H1 (cell line): ENCODE measurements around the gene IFIT5. TPM values are rescaled to one million over a fixed set of nuclear protein-coding genes. Genes with fewer than 3 reads are reported as not detected.
"Not testable (repeated sequence)": the region's sequence is repeated elsewhere in the genome, so short reads cannot be mapped to it uniquely, and the experiment has no call there.

Experiments
- CTCF ChIA-PET: fragments of 300-600 bp; sonication (Branson Sonifier 250); formaldehyde crosslinking; loops from one replicate; lab custom pipeline; 2021; ENCODE audit not compliant: partially characterized antibody; lab: Charles Lee
- POLR2A ChIA-PET: fragments of 300-600 bp; sonication (Branson Sonifier 250); formaldehyde crosslinking; loops from one replicate; lab custom pipeline; 2021; ENCODE audit warnings: inconsistent platforms; ENCODE audit not compliant: partially characterized antibody; lab: Charles Lee
- DNase-seq, 2 experiments: peaks; one replicate each; pipeline versions ENCODE4 v3.0.0 to v3.0.0-alpha.2; 2010 to 2022; ENCODE audit warnings: low spot score in 2 of 2, low read depth in 1 of 2, mixed read lengths in 1 of 2
- FAIRE-seq: peaks from 2 replicates; lab custom pipeline; 2011; peaks lifted over from hg19 to GRCh38; lab: Jason Lieb, UNC
- H2AFZ ChIP-seq: 2 replicates; pipeline ENCODE4 v1.8.1; 2012; ENCODE audit warnings: low read length, inconsistent platforms
- H2AK5ac ChIP-seq: 2 replicates; pipeline ENCODE4 v1.6.1; 2013; ENCODE audit warnings: low read depth, low read length
- H2BK120ac ChIP-seq: replicated peaks from 2 replicates; pipeline ENCODE3; 2013; ENCODE audit warnings: low read depth, low read length, inconsistent platforms
- H2BK12ac ChIP-seq: 2 replicates; pipeline ENCODE4 v1.6.1; 2013; ENCODE audit warnings: low read depth, low read length
- H2BK15ac ChIP-seq: 2 replicates; pipeline ENCODE4 v1.6.1; 2013; ENCODE audit warnings: low read length
- H2BK20ac ChIP-seq: 2 replicates; pipeline ENCODE4 v1.6.1; 2013; ENCODE audit warnings: low read length
- H2BK5ac ChIP-seq: 2 replicates; pipeline ENCODE4 v1.6.1; 2013; ENCODE audit warnings: low read depth, low read length
- H3K14ac ChIP-seq: 2 replicates; pipeline ENCODE4 v1.6.1; 2013; ENCODE audit warnings: inconsistent platforms; ENCODE audit not compliant: insufficient read length
- H3K18ac ChIP-seq: 2 replicates; pipeline ENCODE4 v1.6.1; 2013; ENCODE audit warnings: low read length; ENCODE audit errors: extremely low read depth
- H3K23ac ChIP-seq: 2 replicates; pipeline ENCODE4 v1.6.1; 2013; ENCODE audit warnings: inconsistent platforms; ENCODE audit not compliant: insufficient read length
- H3K23me2 ChIP-seq: 2 replicates; pipeline ENCODE4 v1.6.1; 2013; ENCODE audit warnings: low read depth, low read length
- H3K27ac ChIP-seq: 2 replicates; pipeline ENCODE4 v1.6.1; 2011; ENCODE audit warnings: low read depth, low read length, inconsistent platforms
- H3K27me3 ChIP-seq, 4 experiments: replicated peaks in 1 of 4; 1 replicate in 1 of 4; 2 replicates in 3 of 4; pipeline versions ENCODE4 v1.6.1 to v1.8.1; 2011 to 2013; ENCODE audit warnings: low read length in 3 of 4, mild to moderate bottlenecking in 3 of 4, inconsistent platforms in 2 of 4, mixed read lengths in 2 of 4, moderate library complexity in 1 of 4; ENCODE audit not compliant: control insufficient read depth in 3 of 4, insufficient read depth in 3 of 4; ENCODE audit errors: extremely low read depth in 1 of 4
- H3K36me3 ChIP-seq, 4 experiments: 2 replicates each; pipeline versions ENCODE4 v1.6.1 to v1.8.1; 2011 to 2013; ENCODE audit warnings: mild to moderate bottlenecking in 4 of 4, low read length in 3 of 4, moderate library complexity in 2 of 4, control low read depth in 1 of 4, inconsistent platforms in 1 of 4; ENCODE audit not compliant: insufficient read depth in 4 of 4, control insufficient read depth in 2 of 4
- H3K4ac ChIP-seq: replicated peaks from 2 replicates; pipeline ENCODE3; 2013; ENCODE audit warnings: low read length, low read depth, mixed read lengths, inconsistent platforms; ENCODE audit not compliant: insufficient read length
- H3K4me1 ChIP-seq, 4 experiments: replicated peaks in 1 of 4; 1 replicate in 1 of 4; 2 replicates in 3 of 4; pipeline versions ENCODE4 v1.6.1 to v1.8.1; 2011 to 2013; ENCODE audit warnings: low read length in 3 of 4, inconsistent platforms in 2 of 4, mixed read lengths in 1 of 4; ENCODE audit not compliant: insufficient read depth in 4 of 4, control insufficient read depth in 3 of 4
- H3K4me2 ChIP-seq, 2 experiments: 2 replicates each; pipeline versions ENCODE4 v1.6.1 to v1.8.1; 2011 to 2013; ENCODE audit warnings: low read depth in 2 of 2, low read length in 2 of 2, control low read depth in 1 of 2, inconsistent platforms in 1 of 2, mild to moderate bottlenecking in 1 of 2; ENCODE audit not compliant: insufficient read depth in 1 of 2
- H3K4me3 ChIP-seq, 4 experiments: fragments of 200-600, 300-600 bp in 1 of 4; sonication (generic), shearing (Covaris generic), sonication (Bioruptor Twin) in 1 of 4; 2 replicates each; pipeline versions ENCODE4 v1.5.1 to v1.8.1; 2011 to 2016; ENCODE audit warnings: low read length in 4 of 4, low read depth in 3 of 4, control low read depth in 2 of 4, inconsistent platforms in 2 of 4, mild to moderate bottlenecking in 2 of 4, mixed read lengths in 1 of 4, moderate library complexity in 1 of 4; ENCODE audit not compliant: insufficient read depth in 2 of 4; ENCODE audit errors: extremely low read depth in 1 of 4
- H3K56ac ChIP-seq: replicated peaks from 2 replicates; pipeline ENCODE3; 2013; ENCODE audit warnings: low read depth, mild to moderate bottlenecking, mixed read lengths, low read length, inconsistent platforms; ENCODE audit not compliant: insufficient read length
- H3K79me1 ChIP-seq: 2 replicates; pipeline ENCODE4 v1.6.1; 2013; ENCODE audit warnings: low read depth, low read length, control low read depth
- H3K79me2 ChIP-seq, 2 experiments: 2 replicates each; pipeline versions ENCODE4 v1.6.1 to v1.8.1; 2012 to 2013; ENCODE audit warnings: low read length in 2 of 2, mild to moderate bottlenecking in 2 of 2, inconsistent platforms in 1 of 2; ENCODE audit not compliant: insufficient read depth in 2 of 2, control insufficient read depth in 1 of 2
- H3K9ac ChIP-seq, 4 experiments: replicated peaks in 1 of 4; 1 replicate in 1 of 4; 2 replicates in 3 of 4; pipeline versions ENCODE4 v1.6.1 to v1.8.1; 2011 to 2013; ENCODE audit warnings: low read depth in 3 of 4, low read length in 3 of 4, control low read depth in 2 of 4, mild to moderate bottlenecking in 2 of 4, moderate library complexity in 2 of 4, inconsistent platforms in 1 of 4; ENCODE audit errors: extremely low read depth in 1 of 4
- H3K9me3 ChIP-seq, 2 experiments: 2 replicates each; pipeline versions ENCODE4 v1.6.1 to v1.8.1; 2012 to 2013; ENCODE audit warnings: mild to moderate bottlenecking in 2 of 2, moderate library complexity in 2 of 2, control low read depth in 1 of 2, inconsistent platforms in 1 of 2, low read depth in 1 of 2, low read length in 1 of 2, mixed read lengths in 1 of 2; ENCODE audit not compliant: insufficient read depth in 2 of 2
- H4K20me1 ChIP-seq, 2 experiments: replicated peaks in 1 of 2; 2 replicates each; pipeline versions ENCODE3 to v1.8.1; 2011 to 2013; ENCODE audit warnings: inconsistent platforms in 2 of 2, low read length in 2 of 2, mild to moderate bottlenecking in 1 of 2; ENCODE audit not compliant: insufficient read depth in 2 of 2, control insufficient read depth in 1 of 2
- H4K5ac ChIP-seq: 2 replicates; pipeline ENCODE4 v1.6.1; 2013; ENCODE audit warnings: low read length, low read depth, mixed read lengths, inconsistent platforms; ENCODE audit not compliant: insufficient read length
- H4K8ac ChIP-seq: 2 replicates; pipeline ENCODE4 v1.8.0; 2013; ENCODE audit warnings: mild to moderate bottlenecking, moderate library complexity, low read length, inconsistent platforms; ENCODE audit not compliant: insufficient read depth; ENCODE audit errors: extremely low read depth
- H4K91ac ChIP-seq: replicated peaks from 2 replicates; pipeline ENCODE3; 2013; ENCODE audit warnings: low read length, mixed read lengths, inconsistent platforms; ENCODE audit not compliant: insufficient read length
- WGBS, 2 experiments: shearing (Covaris generic) in 1 of 2; methylation state at CpG; one replicate each; pipeline versions ENCODE4 v1.1.6 to v1.1.7; 2013 to 2015; ENCODE audit warnings: low lambda C conversion rate in 2 of 2, mixed read lengths in 2 of 2, inconsistent platforms in 1 of 2, low coverage in 1 of 2, missing lambda C conversion rate in 1 of 2; ENCODE audit not compliant: insufficient replicate concordance in 2 of 2, insufficient coverage in 1 of 2, insufficient read length in 1 of 2; ENCODE audit errors: extremely low coverage in 1 of 2, missing lambda C conversion rate in 1 of 2; 5-methylcytosine and 5-hydroxymethylcytosine counted together
- polyA plus RNA-seq, 7 experiments: library from polyadenylated mRNA; depleted of rRNA in 3 of 7; stranded (reverse) in 5 of 7; unstranded in 2 of 7; fragments of >200 nt in 5 of 7; fragments of 200-250 nt in 2 of 7; gene quantifications; 1 replicate in 5 of 7; 2 replicates in 1 of 7; 4 replicates in 1 of 7; pipeline versions ENCODE4 v1.2.1 to v1.2.3, GENCODE V29; 2011 to 2013; ENCODE audit warnings: missing spikeins in 2 of 7, mixed read lengths in 2 of 7
- total RNA-seq: library from RNA; stranded (reverse); fragmentation: NEBNext Ultra II Directional; extraction: Animal tissue kit (Norgen Biotek cat#: 25700); gene quantifications from 2 replicates; pipeline ENCODE4 v1.2.1, GENCODE V29; 2021

The IFIT5 gene
- total and polyA plus RNA-seq, 2 of the 8 experiments (the other 6 are each of a cell fraction or from before 2014, with no cell fraction given), result 0.94 to 2.6 TPM

GRCh38 chr10:89444819-89445218 is 30.5 kb downstream of the IFIT5 start:
- H2AK5ac ChIP-seq, H4K8ac ChIP-seq, H3K14ac ChIP-seq, H2BK20ac ChIP-seq, H3K4me3 ChIP-seq, H3K56ac ChIP-seq, POLR2A ChIA-PET, H3K4ac ChIP-seq, H2BK12ac ChIP-seq, H3K4me2 ChIP-seq, H2BK120ac ChIP-seq, H3K27ac ChIP-seq, H3K36me3 ChIP-seq, H3K9me3 ChIP-seq, H2AFZ ChIP-seq, H3K79me2 ChIP-seq, FAIRE-seq, H3K23me2 ChIP-seq, H3K27me3 ChIP-seq, H3K23ac ChIP-seq, H3K18ac ChIP-seq, H3K9ac ChIP-seq, H4K20me1 ChIP-seq, H3K4me1 ChIP-seq, DNase-seq, H4K91ac ChIP-seq, H2BK15ac ChIP-seq, H4K5ac ChIP-seq, H2BK5ac ChIP-seq, H3K79me1 ChIP-seq: not testable (repeated sequence)
- CTCF ChIA-PET, result interaction anchor here (0.6 to 2.1 kb wide), 6 partner anchors 10 to 180 kb away, joined by 3 to 5 read pairs (median 4); no protein-coding TSS in a partner anchor
- 95% methylated on average over 7 of the region's 7 CpGs; no CpG with 5 or more reads in 1 of the 2 experiments for WGBS, 2 experiments
